SU-DHL-6 (cell line): Measurements from ENCODE around the gene RBMS3.

Experiments
- H2AFZ ChIP-seq: fragments of 200-600 bp; sonication (generic); 2 replicates; pipeline ENCODE4 v1.6.1; 2014; ENCODE audit warnings: low read depth, mild to moderate bottlenecking, moderate library complexity, mixed read lengths, antibody characterized with exemption, low read length; ENCODE audit not compliant: severe bottlenecking
- H3F3A ChIP-seq: fragments of 200-600 bp; shearing (Covaris generic); 2 replicates; pipeline ENCODE4 v1.6.0; 2016; ENCODE audit warnings: antibody characterized with exemption, mild to moderate bottlenecking; ENCODE audit not compliant: insufficient read depth
- H3K27ac ChIP-seq: fragments of 200-600 bp; sonication (generic); 2 replicates; pipeline ENCODE4 v1.5.1; 2016; ENCODE audit warnings: low read depth, mild to moderate bottlenecking, low read length, moderate library complexity, mixed read lengths
- H3K27me3 ChIP-seq: fragments of 200-600 bp; sonication (generic), shearing (Covaris generic); 2 replicates; pipeline ENCODE4 v1.6.0; 2014; ENCODE audit warnings: mild to moderate bottlenecking, low read length
- H3K36me3 ChIP-seq: fragments of 200-600 bp; sonication (generic); 2 replicates; pipeline ENCODE4 v1.6.1; 2014; ENCODE audit warnings: mild to moderate bottlenecking, low read length, mixed read lengths
- H3K4me2 ChIP-seq: fragments of 300-600, 200-600 bp; shearing (Covaris generic), sonication (generic); 2 replicates; pipeline ENCODE4 v1.6.0; 2014; ENCODE audit warnings: low read length, low read depth, mild to moderate bottlenecking; ENCODE audit not compliant: poor library complexity, severe bottlenecking
- H3K4me3 ChIP-seq: fragments of 200-600 bp; sonication (generic); 2 replicates; pipeline ENCODE4 v1.5.1; 2014; ENCODE audit warnings: antibody characterized with exemption, low read length, mild to moderate bottlenecking, mixed read lengths; ENCODE audit not compliant: insufficient read depth, poor library complexity, severe bottlenecking
- H3K79me2 ChIP-seq: fragments of 200-600 bp; sonication (generic); 2 replicates; pipeline ENCODE4 v1.6.1; 2014; ENCODE audit warnings: mild to moderate bottlenecking, low read length, moderate library complexity; ENCODE audit not compliant: insufficient read depth
- H3K9ac ChIP-seq: fragments of 200-600 bp; sonication (generic); 2 replicates; pipeline ENCODE4 v1.7.0; 2014; ENCODE audit warnings: mild to moderate bottlenecking, low read length
- H3K9me2 ChIP-seq: fragments of 200-600 bp; sonication (generic); replicated peaks from 2 replicates; pipeline ENCODE4 v1.6.1; 2014; ENCODE audit warnings: low read length; ENCODE audit not compliant: insufficient read depth
- H3K9me3 ChIP-seq: fragments of 200-600 bp; sonication (generic); 2 replicates; pipeline ENCODE4 v1.6.1; 2014; ENCODE audit warnings: low read length, mixed read lengths; ENCODE audit not compliant: insufficient read depth
- H4K20me1 ChIP-seq: fragments of 200-600 bp; sonication (generic); 2 replicates; pipeline ENCODE4 v1.6.1; 2014; ENCODE audit warnings: low read depth, mild to moderate bottlenecking, antibody characterized with exemption, low read length, moderate library complexity, mixed read lengths
- CTCF ChIP-seq: fragments of 200-600 bp; sonication (generic); IDR thresholded peaks from one replicate; pipeline ENCODE4 v1.5.1; 2017; ENCODE audit warnings: antibody characterized with exemption, mild to moderate bottlenecking, low read length, moderate library complexity; ENCODE audit not compliant: insufficient read depth, poor library complexity, severe bottlenecking
- EZH2phosphoT487 ChIP-seq: fragments of 200-600 bp; sonication (generic), shearing (Covaris generic); conservative IDR thresholded peaks from 2 replicates; pipeline ENCODE4 v1.6.1; 2018; ENCODE audit warnings: mild to moderate bottlenecking, antibody characterized with exemption, low read length, moderate library complexity, mixed read lengths

RBMS3 gene

GRCh38 chr3:29955413-29955812, 674.5 kb downstream of the RBMS3 start:
- Histone ChIP-seq H2AFZ (no peak overlapping the region), H3K4me3 (no peak overlapping the region), H3K4me2 (no peak overlapping the region), H4K20me1 (no peaks in the 10 kb centered on the region), H3K9me2 (no peaks in the 10 kb centered on the region), H3K9ac (no peak overlapping the region), H3K27ac (no peak overlapping the region), H3K36me3 (no peaks in the 10 kb centered on the region), H3K79me2 (no peaks in the 10 kb centered on the region), H3F3A (no peaks in the 10 kb centered on the region), H3K9me3 (no peaks in the 10 kb centered on the region), H3K27me3 (no peaks in the 10 kb centered on the region)
- TF ChIP-seq CTCF (no peak), EZH2phosphoT487 (no peak)

- Histone ChIP-seq H3K9ac (no peak overlapping the region), H3K4me2 (no peak overlapping the region), H3K9me2 (no peaks in the 10 kb centered on the region), H3F3A (no peaks in the 10 kb centered on the region), H2AFZ (no peak overlapping the region), H3K27ac (no peak overlapping the region), H3K27me3 (no peaks in the 10 kb centered on the region), H4K20me1 (no peaks in the 10 kb centered on the region), H3K36me3 (no peaks in the 10 kb centered on the region), H3K9me3 (no peaks in the 10 kb centered on the region), H3K4me3 (no peak overlapping the region), H3K79me2 (no peaks in the 10 kb centered on the region)
- TF ChIP-seq EZH2phosphoT487 (no peak), CTCF (no peak)
These were observed 677.9 kb downstream of the RBMS3 start for GRCh38 chr3:29958816-29959215.

- H3K79me2 ChIP-seq, result no peaks in the 10 kb centered on the region
- H3K9ac ChIP-seq, result no peak overlapping the region
- H3K27me3 ChIP-seq, result no peaks in the 10 kb centered on the region; the same call in 1 of the 2 replicates
- H3K4me2 ChIP-seq, result no peak overlapping the region
- H3K9me2 ChIP-seq, result no peaks in the 10 kb centered on the region
- TF ChIP-seq EZH2phosphoT487, result no peak
- TF ChIP-seq CTCF, result no peak
- H4K20me1 ChIP-seq, result no peaks in the 10 kb centered on the region
- no peaks in the 10 kb centered on the region for H3F3A ChIP-seq
- H3K27ac ChIP-seq, result no peak overlapping the region
- H3K36me3 ChIP-seq, result no peaks in the 10 kb centered on the region
- H3K9me3 ChIP-seq, result no peaks in the 10 kb centered on the region
- H2AFZ ChIP-seq, result no peak overlapping the region
- no peak overlapping the region for H3K4me3 ChIP-seq
These were observed 691.0 kb downstream of the RBMS3 start for GRCh38 chr3:29971895-29972294.
